Measurements from ENCODE around the gene ACER3.
A peak's percentile ranks its signal among the peaks of the same experiment; 100 is the strongest.

The ACER3 gene

GRCh38 chr11:77024745-77025144, 164.0 kb downstream of the ACER3 start:
- no peak overlapping the region for H3K4me3 ChIP-seq (ENCODE audit: low read length)
- no peak for DNase-seq (ENCODE audit: low read depth)
- TF ChIP-seq, protein P1, sequence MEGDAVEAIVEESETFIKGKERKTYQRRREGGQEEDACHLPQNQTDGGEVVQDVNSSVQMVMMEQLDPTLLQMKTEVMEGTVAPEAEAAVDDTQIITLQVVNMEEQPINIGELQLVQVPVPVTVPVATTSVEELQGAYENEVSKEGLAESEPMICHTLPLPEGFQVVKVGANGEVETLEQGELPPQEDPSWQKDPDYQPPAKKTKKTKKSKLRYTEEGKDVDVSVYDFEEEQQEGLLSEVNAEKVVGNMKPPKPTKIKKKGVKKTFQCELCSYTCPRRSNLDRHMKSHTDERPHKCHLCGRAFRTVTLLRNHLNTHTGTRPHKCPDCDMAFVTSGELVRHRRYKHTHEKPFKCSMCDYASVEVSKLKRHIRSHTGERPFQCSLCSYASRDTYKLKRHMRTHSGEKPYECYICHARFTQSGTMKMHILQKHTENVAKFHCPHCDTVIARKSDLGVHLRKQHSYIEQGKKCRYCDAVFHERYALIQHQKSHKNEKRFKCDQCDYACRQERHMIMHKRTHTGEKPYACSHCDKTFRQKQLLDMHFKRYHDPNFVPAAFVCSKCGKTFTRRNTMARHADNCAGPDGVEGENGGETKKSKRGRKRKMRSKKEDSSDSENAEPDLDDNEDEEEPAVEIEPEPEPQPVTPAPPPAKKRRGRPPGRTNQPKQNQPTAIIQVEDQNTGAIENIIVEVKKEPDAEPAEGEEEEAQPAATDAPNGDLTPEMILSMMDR (conservative IDR thresholded peaks at IDR 0.05; ENCODE audit: low read length) = no peak

DNA sequence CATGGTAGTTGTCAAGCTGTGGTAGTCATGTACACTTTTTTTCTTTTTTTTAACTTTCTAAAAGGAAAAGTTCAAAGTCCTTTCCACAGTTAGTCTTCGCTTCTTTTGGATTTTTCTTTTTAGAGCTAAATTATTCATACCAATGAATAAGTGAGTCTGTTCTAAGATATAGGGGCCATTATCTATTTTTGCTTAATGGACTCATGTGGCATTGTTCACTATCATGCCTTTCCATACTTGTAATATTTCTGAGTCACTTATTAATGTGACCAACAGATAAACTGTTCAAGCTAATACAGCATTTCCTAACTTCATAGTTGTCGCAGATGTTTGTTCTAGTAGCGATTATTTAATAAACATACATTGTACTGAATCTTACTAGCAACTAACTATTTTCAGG, 165.5 kb downstream of the ACER3 start:
- H3K4me3 ChIP-seq (ENCODE audit: low read length) = no peak overlapping the region
- TF ChIP-seq, protein P1 (conservative IDR thresholded peaks at IDR 0.05; ENCODE audit: low read length) = no peak
- no peak for DNase-seq (ENCODE audit: low read depth)

- TF ChIP-seq, protein P1 (conservative IDR thresholded peaks at IDR 0.05; ENCODE audit: low read length) = no peak
- no peak overlapping the region for H3K4me3 ChIP-seq (ENCODE audit: low read length)
- no peak for DNase-seq (ENCODE audit: low read depth)
Observed at GRCh38 chr11:77026743-77027142, 166.0 kb downstream of the ACER3 start.

- peak; percentile 75 for DNase-seq (ENCODE audit: low read depth)
- H3K4me3 ChIP-seq (ENCODE audit: low read length) = no peak overlapping the region
- TF ChIP-seq, protein P1 (conservative IDR thresholded peaks at IDR 0.05; ENCODE audit: low read length) = no peak
Observed at GRCh38 chr11:77027275-77027674, 166.6 kb downstream of the ACER3 start.

DNA sequence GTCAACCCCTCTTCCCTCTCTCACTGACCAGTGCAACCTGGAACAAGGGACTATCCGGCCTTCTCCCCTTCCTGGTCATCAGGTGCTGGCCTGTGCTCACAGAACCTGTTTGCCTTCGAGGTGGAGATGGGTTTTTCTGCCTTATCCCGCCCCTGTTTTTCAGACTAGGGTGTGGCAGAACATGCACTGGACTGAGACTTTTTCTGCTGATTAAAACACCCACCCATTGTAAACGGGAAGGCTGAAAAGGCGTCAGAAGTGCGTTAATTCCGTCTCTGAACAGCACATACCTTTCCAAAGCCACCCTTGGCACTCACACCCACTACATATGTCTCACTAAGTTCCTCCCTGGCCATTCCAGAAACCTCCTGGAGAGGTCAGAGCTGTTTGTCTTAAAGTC, 169.1 kb downstream of the ACER3 start:
- TF ChIP-seq, protein P1 (conservative IDR thresholded peaks at IDR 0.05; ENCODE audit: low read length) = no peak
- no peak for DNase-seq (ENCODE audit: low read depth)
- H3K4me3 ChIP-seq (ENCODE audit: low read length) = no peak overlapping the region

GRCh38 chr11:77030834-77031414, 170.2 kb downstream of the ACER3 start:
- no peak overlapping the region for H3K4me3 ChIP-seq (ENCODE audit: low read length)
- TF ChIP-seq, protein P1 (conservative IDR thresholded peaks at IDR 0.05; ENCODE audit: low read length) = no peak
- no peak for DNase-seq (ENCODE audit: low read depth)

DNA sequence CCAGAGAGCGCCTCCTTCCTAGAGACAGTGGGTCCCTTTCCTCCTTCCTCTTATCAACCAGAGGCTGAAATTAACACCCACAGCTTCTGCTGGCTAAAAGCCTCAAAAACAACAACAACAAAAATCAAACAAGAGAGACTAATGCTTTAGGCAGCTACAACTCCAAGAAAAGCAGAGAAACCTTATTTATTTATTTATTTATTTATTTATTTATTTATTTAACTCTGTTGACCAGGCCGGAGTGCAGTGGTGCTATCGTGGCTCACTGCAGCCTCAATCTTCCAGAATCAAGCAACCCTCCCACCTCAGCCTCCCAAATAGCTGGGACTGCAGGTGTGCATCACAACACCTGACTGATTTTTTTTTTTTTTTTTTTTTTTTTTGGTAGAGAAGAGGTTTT, 170.9 kb downstream of the ACER3 start:
- H3K4me3 ChIP-seq (ENCODE audit: low read length) = no peak overlapping the region
- TF ChIP-seq, protein P1 (conservative IDR thresholded peaks at IDR 0.05; ENCODE audit: low read length) = no peak
- DNase-seq (ENCODE audit: low read depth) = no peak
